Mesenchymal stem cell (in vitro differentiated cells and primary cell): Measurements from ENCODE around the gene AGGF1.

Experiments
- DNase-seq: peaks from one replicate; pipeline ENCODE4 v3.0.0-alpha.2; 2013
- H2AFZ ChIP-seq: one replicate; pipeline ENCODE4 v1.6.1; 2013; ENCODE audit warnings: low read depth, mild to moderate bottlenecking, control low read depth, inconsistent platforms, low read length, moderate library complexity
- H2AK5ac ChIP-seq: 2 replicates; pipeline ENCODE4 v1.6.1; 2013; ENCODE audit warnings: low read length, moderate library complexity, mild to moderate bottlenecking, inconsistent platforms; ENCODE audit not compliant: severe bottlenecking
- H2BK120ac ChIP-seq: one replicate; pipeline ENCODE4 v1.6.1; 2013; ENCODE audit warnings: low read depth, mild to moderate bottlenecking, inconsistent platforms, low read length, moderate library complexity
- H2BK12ac ChIP-seq, 2 experiments: one replicate each; pipeline ENCODE4 v1.6.1; 2013; ENCODE audit warnings: inconsistent platforms in 2 of 2, low read length in 2 of 2, mild to moderate bottlenecking in 2 of 2, moderate library complexity in 2 of 2, control low read depth in 1 of 2
- H2BK15ac ChIP-seq: one replicate; pipeline ENCODE4 v1.6.1; 2013; ENCODE audit warnings: mild to moderate bottlenecking, low read depth, inconsistent platforms; ENCODE audit not compliant: poor library complexity, severe bottlenecking
- H2BK5ac ChIP-seq: 2 replicates; pipeline ENCODE4 v1.6.1; 2013; ENCODE audit warnings: low read depth, mild to moderate bottlenecking, low read length, control low read depth, inconsistent platforms; ENCODE audit not compliant: poor library complexity, severe bottlenecking
- H3K14ac ChIP-seq, 2 experiments: one replicate each; pipeline ENCODE4 v1.6.1; 2013; ENCODE audit warnings: inconsistent platforms in 2 of 2, low read length in 2 of 2, control low read depth in 1 of 2, mild to moderate bottlenecking in 1 of 2, moderate library complexity in 1 of 2
- H3K18ac ChIP-seq, 2 experiments: one replicate each; pipeline ENCODE4 v1.6.1; 2013; ENCODE audit warnings: inconsistent platforms in 2 of 2, low read length in 2 of 2, control low read depth in 1 of 2, low read depth in 1 of 2, mild to moderate bottlenecking in 1 of 2
- H3K23ac ChIP-seq, 2 experiments: one replicate each; pipeline ENCODE4 v1.6.1; 2013; ENCODE audit warnings: inconsistent platforms in 2 of 2, low read length in 2 of 2, mild to moderate bottlenecking in 2 of 2, moderate library complexity in 2 of 2, control low read depth in 1 of 2
- H3K27ac ChIP-seq: 2 replicates; pipeline ENCODE4 v1.5.1; 2013; ENCODE audit warnings: mild to moderate bottlenecking, moderate library complexity, low read length, control low read depth, inconsistent platforms; ENCODE audit not compliant: poor library complexity, severe bottlenecking
- H3K27me3 ChIP-seq, 2 experiments: 2 replicates each; pipeline versions ENCODE4 v1.6.1 to v1.7.0; 2013; ENCODE audit warnings: low read length in 2 of 2, mild to moderate bottlenecking in 2 of 2, moderate library complexity in 2 of 2, control low read depth in 1 of 2, inconsistent platforms in 1 of 2; ENCODE audit not compliant: control insufficient read depth in 1 of 2, insufficient read depth in 1 of 2
- H3K36me3 ChIP-seq, 2 experiments: 2 replicates each; pipeline versions ENCODE4 v1.6.1 to v1.7.0; 2013; ENCODE audit warnings: low read length in 2 of 2, control low read depth in 1 of 2, inconsistent platforms in 1 of 2, low read depth in 1 of 2, mild to moderate bottlenecking in 1 of 2; ENCODE audit not compliant: insufficient read depth in 2 of 2, control insufficient read depth in 1 of 2
- H3K4ac ChIP-seq, 2 experiments: one replicate each; pipeline ENCODE4 v1.6.1; 2013; ENCODE audit warnings: inconsistent platforms in 2 of 2, low read length in 2 of 2, mild to moderate bottlenecking in 2 of 2, moderate library complexity in 2 of 2, control low read depth in 1 of 2, low read depth in 1 of 2
- H3K4me1 ChIP-seq: 2 replicates; pipeline ENCODE4 v1.6.1; 2013; ENCODE audit warnings: low read depth, low read length, control low read depth; ENCODE audit not compliant: control insufficient read depth, insufficient read depth
- H3K4me2 ChIP-seq: 2 replicates; pipeline ENCODE4 v1.6.1; 2013; ENCODE audit warnings: low read length, mild to moderate bottlenecking, inconsistent platforms; ENCODE audit not compliant: poor library complexity, severe bottlenecking
- H3K4me3 ChIP-seq, 2 experiments: 2 replicates each; pipeline versions ENCODE4 v1.5.1 to v1.7.0; 2013; ENCODE audit warnings: low read length in 2 of 2, mild to moderate bottlenecking in 2 of 2, control low read depth in 1 of 2, low read depth in 1 of 2; ENCODE audit not compliant: insufficient read depth in 1 of 2
- H3K79me1 ChIP-seq: replicated peaks from 2 replicates; pipeline ENCODE4 v1.6.1; 2013; ENCODE audit warnings: mild to moderate bottlenecking, control low read depth, low read length, inconsistent platforms; ENCODE audit not compliant: poor library complexity, severe bottlenecking
- H3K9ac ChIP-seq: 2 replicates; pipeline ENCODE4 v1.7.0; 2013; ENCODE audit warnings: mild to moderate bottlenecking, low read length, moderate library complexity
- H3K9me3 ChIP-seq: 2 replicates; pipeline ENCODE4 v1.7.0; 2013; ENCODE audit warnings: mild to moderate bottlenecking, low read length; ENCODE audit not compliant: control insufficient read depth
- H4K8ac ChIP-seq: one replicate; pipeline ENCODE4 v1.6.1; 2013; ENCODE audit warnings: inconsistent platforms, mild to moderate bottlenecking, low read length, moderate library complexity
- H4K91ac ChIP-seq: one replicate; pipeline ENCODE4 v1.6.1; 2013; ENCODE audit warnings: mild to moderate bottlenecking, low read length, inconsistent platforms
- WGBS: methylation state at CpG from one replicate; pipeline ENCODE4 v1.1.7; 2013; ENCODE audit warnings: mixed read lengths; 5-methylcytosine and 5-hydroxymethylcytosine counted together

The AGGF1 gene

DNA sequence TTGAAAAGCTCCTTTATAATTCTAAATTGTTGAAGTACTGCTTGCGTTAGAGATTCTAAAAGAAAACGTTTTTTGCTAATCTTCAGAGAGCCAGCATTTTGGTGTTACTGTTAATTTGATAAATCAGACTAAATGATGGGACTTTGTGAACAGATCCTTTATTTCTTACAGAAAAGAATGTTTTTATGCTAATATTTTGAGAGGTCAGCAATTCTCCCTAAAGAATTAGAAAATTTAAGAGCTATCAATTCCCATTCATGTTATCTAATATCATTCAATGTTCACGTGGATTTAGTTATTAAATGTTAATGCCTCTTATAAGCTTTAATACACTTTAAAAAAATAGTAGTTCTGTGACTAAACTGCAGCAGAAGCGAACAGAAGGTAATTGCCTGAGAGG, 2.4 kb downstream of the AGGF1 start:
- no peak for DNase-seq
- H3K27ac ChIP-seq, result no peak overlapping the region

DNA sequence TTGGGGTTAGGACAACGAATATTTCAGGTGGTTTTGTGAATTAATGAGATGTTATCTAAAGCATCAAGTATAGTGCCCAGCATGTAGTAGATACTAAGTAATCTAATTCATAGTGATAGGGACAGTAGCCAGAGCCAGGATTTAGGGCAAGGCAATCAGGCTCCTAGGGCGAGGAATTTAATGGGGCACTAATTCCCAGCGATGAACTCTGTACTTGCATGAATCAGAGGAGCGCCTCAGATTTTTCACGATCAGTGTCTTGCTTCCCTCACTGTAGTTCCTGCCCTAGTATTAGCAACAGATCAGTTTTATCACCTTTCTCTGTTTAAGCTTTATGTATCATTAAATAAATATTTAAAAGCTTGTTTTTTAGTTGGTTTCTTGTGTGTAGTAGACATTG, 3.1 kb downstream of the AGGF1 start:
- Histone ChIP-seq H2BK15ac (no peak overlapping the region), H3K79me1 (peaks cover 10% of the 10 kb centered on the region), H3K18ac (no peak overlapping the region), H2AK5ac (no peak overlapping the region), H3K4me1 (peaks cover 1% of the 10 kb centered on the region), H3K27ac (no peak overlapping the region), H3K27me3 (no peaks in the 10 kb centered on the region), H2AFZ (no peak overlapping the region), H2BK5ac (no peak overlapping the region), H4K91ac (no peak overlapping the region), H2BK120ac (no peak overlapping the region), H3K9ac (peak overlapping the region; percentile 1), H3K4ac (no peak overlapping the region), H3K4me2 (no peak overlapping the region), H3K14ac (no peak overlapping the region), H2BK12ac (no peak overlapping the region), H3K36me3 (peaks cover 4 to 41% of the 10 kb centered on the region in 2 experiments), H3K23ac (no peak overlapping the region), H4K8ac (no peak overlapping the region), H3K4me3 (no peak overlapping the region), H3K9me3 (no peaks in the 10 kb centered on the region)
- DNase-seq, result no peak
- WGBS, result 98% methylated on average over 4 of the region's 5 CpGs

More for the DNA sequence above, 2.4 kb downstream of the AGGF1 start:
- Histone ChIP-seq H3K36me3 (peaks cover 4 to 34% of the 10 kb centered on the region in 2 experiments), H3K4me3 (no peak overlapping the region), H3K27me3 (no peaks in the 10 kb centered on the region), H3K9ac (peak overlapping the region; percentile 1), H3K79me1 (peaks cover 10% of the 10 kb centered on the region), H2BK5ac (no peak overlapping the region), H3K4me2 (no peak overlapping the region), H2AFZ (no peak overlapping the region), H2BK120ac (no peak overlapping the region), H3K18ac (no peak overlapping the region), H3K4ac (no peak overlapping the region), H4K91ac (no peak overlapping the region), H2BK15ac (no peak overlapping the region), H3K23ac (no peak overlapping the region), H3K9me3 (no peaks in the 10 kb centered on the region), H2BK12ac (no peak overlapping the region), H3K4me1 (peaks cover 1% of the 10 kb centered on the region), H2AK5ac (no peak overlapping the region), H4K8ac (no peak overlapping the region), H3K14ac (no peak overlapping the region)
- whole genome bisulfite sequencing, result 83% methylated on average over 2 of the region's 4 CpGs

DNA sequence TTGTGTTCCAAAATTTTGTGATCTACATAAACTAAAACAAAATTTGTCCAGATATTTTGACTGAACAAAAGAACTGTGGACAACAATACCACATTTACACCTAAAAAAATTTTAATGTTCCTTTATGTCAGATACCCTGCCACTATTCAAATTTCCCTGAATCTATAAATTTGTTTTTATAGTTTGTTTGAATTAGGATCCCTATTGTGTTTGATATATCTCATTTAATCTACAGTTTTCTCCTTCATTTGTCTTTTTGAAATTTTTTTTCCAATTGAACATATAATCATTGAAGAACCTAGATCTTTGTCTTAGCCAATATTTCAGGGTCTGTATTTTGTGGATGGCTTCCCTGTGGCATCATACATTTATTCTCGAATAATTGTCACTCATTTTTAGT, 5.7 kb downstream of the AGGF1 start:
- H2BK5ac ChIP-seq, result no peak overlapping the region
- H4K91ac ChIP-seq, result no peak overlapping the region
- H2BK120ac ChIP-seq, result no peak overlapping the region
- H3K14ac ChIP-seq, result no peak overlapping the region
- no peak overlapping the region for H3K23ac ChIP-seq
- no peaks in the 10 kb centered on the region for H3K9me3 ChIP-seq
- no peak overlapping the region for H3K18ac ChIP-seq
- peaks cover 1% of the 10 kb centered on the region for H3K4me1 ChIP-seq
- H3K9ac ChIP-seq, result no peak overlapping the region
- H2BK12ac ChIP-seq, result no peak overlapping the region
- 100% methylated on average over 1 of the region's 1 CpG for WGBS
- peaks cover 10% of the 10 kb centered on the region for H3K79me1 ChIP-seq
- H2AK5ac ChIP-seq, result no peak overlapping the region
- no peaks in the 10 kb centered on the region for H3K27me3 ChIP-seq
- H2AFZ ChIP-seq, result no peak overlapping the region
- peaks cover 11 to 66% of the 10 kb centered on the region in 2 experiments for H3K36me3 ChIP-seq
- no peak overlapping the region for H3K4me2 ChIP-seq
- H3K4me3 ChIP-seq, result no peak overlapping the region
- no peak overlapping the region for H3K27ac ChIP-seq
- no peak overlapping the region for H3K4ac ChIP-seq
- H4K8ac ChIP-seq, result no peak overlapping the region
- no peak overlapping the region for H2BK15ac ChIP-seq
- no peak for DNase-seq

- Histone ChIP-seq H3K4me2 (no peak overlapping the region), H4K8ac (no peak overlapping the region), H3K23ac (no peak overlapping the region), H3K27me3 (no peaks in the 10 kb centered on the region), H3K9me3 (no peaks in the 10 kb centered on the region), H4K91ac (no peak overlapping the region), H3K79me1 (peaks cover 3% of the 10 kb centered on the region), H3K27ac (no peak overlapping the region), H2AFZ (no peak overlapping the region), H2BK15ac (no peak overlapping the region), H2AK5ac (no peak overlapping the region), H3K18ac (no peak overlapping the region), H3K4ac (no peak overlapping the region), H3K9ac (no peak overlapping the region), H2BK120ac (no peak overlapping the region), H2BK5ac (no peak overlapping the region), H3K4me1 (no peaks in the 10 kb centered on the region), H3K4me3 (no peak overlapping the region), H3K36me3 (peaks cover 10 to 59% of the 10 kb centered on the region in 2 experiments), H3K14ac (no peak overlapping the region), H2BK12ac (no peak overlapping the region)
- WGBS, result 100% methylated on average over 1 of the region's 1 CpG
- no peak for DNase-seq
Observed at GRCh38 chr5:77046416-77047073, 16.3 kb downstream of the AGGF1 start.
